ENCODE results near the gene ARF1. TPM values are rescaled to one million over a fixed set of nuclear protein-coding genes. Genes with fewer than 3 reads are reported as not detected.
A peak's percentile ranks its signal among the peaks of the same experiment; 100 is the strongest.

ARF1 gene
- polyA plus RNA-seq, 3 donors, result 276 to 380 (median 348) TPM

DNA sequence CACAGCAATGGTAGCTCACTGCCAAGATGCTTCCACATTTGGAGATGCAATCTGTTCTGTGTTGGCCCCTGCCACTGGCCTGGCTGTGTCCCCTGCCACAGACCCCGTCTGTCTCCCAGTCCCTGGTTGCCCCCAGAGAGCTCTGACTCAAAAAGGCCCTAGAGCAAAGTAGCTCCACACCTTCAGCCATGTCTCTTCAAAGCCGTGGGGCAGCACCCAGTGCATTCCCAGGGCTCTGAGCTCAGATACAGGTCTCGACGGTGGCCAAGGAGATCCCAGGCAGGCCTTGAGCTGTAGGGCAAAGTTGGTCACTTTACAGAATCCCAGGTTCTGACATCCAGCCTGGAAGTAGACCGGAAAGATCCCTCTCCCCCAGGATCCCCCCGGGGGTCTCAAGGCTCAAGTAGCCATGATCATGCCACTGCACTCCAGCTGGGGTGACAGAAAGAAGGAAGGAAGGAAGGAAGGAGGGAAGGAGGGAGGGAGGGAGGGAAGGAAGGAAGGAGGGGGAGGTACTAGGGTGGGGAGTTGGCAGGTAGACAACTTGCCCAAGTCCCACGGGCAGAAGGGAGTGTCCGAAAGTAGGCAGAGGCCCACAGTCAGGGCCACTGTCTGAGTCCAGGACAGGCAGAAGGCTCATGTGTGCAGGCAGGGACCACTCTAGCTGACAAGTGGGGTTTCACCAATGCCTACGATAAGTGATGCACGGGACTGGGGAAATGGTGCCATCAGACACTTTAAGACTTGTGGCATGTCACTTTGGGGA, 4.8 kb upstream of the ARF1 start:
- no peak for DNase-seq (ENCODE audit: extremely low read depth in 1 of 11, low read depth in 9 of 11, low spot score in 4 of 11)

DNA sequence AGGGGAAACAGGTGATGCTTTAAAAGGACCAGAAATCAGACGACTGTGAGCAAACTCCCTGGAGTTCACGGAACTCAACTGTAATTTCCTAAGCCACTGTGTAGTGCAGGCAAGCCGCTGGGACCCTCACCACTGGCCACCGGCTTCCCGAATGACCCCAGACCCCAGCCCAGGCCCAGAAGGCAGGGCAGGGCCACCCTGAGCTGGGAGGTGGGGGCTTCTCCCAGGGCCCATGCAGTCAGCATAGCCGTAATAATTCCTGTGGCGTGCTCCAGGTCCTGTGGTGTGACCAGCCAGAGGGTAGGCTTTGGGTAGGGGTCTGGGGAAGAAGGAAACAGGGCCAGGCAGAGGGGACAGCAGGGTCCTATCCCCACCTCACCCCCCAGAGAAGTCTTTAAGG, 3.5 kb upstream of the ARF1 start:
- no peak for DNase-seq (ENCODE audit: extremely low read depth in 1 of 11, low read depth in 9 of 11, low spot score in 4 of 11)

DNA sequence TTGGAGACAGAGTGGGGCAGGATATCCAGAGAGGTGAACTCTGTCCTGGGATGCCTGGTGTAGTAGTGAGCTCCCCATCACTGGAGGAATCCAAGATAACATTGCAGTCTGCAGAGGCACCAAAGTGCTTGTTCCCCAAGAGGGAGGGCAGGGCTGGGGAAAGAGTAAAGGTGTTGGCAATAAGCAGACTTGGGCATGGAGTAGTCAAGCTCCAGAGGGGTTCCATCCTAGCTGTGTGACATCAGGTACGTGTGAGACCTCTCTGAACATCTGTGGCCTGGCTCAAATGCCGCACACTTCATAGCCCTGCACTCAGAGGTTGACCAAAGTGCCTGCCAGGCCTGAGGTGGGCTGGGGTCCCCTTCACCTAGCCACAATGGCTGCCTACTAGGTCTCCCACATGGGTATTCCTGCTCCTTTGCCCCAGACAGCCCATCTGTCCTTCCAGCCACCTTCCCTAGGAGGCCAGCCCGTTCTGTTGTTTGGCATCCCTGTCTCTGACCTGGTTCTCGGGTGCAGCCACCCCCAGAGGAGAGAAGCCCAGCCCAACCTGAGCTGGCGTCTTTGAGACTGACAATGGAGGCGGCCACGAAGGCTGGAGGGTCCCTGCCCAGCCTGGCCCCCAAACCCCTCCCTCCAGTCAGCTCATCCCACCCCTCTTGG, 2.8 kb upstream of the ARF1 start:
- no peak for DNase-seq (ENCODE audit: extremely low read depth in 1 of 11, low read depth in 9 of 11, low spot score in 4 of 11)

DNA sequence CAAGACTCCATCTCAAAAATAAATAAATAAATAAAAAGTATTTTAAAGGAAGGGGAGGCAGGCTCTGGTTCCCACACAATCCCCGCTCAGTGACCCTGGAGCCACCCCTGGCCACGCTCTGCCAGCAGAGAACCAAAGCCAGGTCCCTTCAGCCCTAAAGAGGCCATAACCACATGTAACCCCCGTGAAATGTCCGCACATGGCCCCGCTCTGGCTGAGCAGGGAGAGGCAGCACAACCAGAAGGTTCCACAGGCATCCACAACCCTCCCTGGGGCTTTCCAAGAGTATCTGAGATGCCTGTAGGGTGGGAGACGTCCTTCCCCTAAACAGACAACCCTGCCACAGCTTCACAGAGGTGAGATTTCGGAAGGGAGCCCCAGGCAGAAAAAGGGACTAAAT, 1.4 kb upstream of the ARF1 start:
- no peak for DNase-seq (ENCODE audit: extremely low read depth in 1 of 11, low read depth in 9 of 11, low spot score in 4 of 11)

DNA sequence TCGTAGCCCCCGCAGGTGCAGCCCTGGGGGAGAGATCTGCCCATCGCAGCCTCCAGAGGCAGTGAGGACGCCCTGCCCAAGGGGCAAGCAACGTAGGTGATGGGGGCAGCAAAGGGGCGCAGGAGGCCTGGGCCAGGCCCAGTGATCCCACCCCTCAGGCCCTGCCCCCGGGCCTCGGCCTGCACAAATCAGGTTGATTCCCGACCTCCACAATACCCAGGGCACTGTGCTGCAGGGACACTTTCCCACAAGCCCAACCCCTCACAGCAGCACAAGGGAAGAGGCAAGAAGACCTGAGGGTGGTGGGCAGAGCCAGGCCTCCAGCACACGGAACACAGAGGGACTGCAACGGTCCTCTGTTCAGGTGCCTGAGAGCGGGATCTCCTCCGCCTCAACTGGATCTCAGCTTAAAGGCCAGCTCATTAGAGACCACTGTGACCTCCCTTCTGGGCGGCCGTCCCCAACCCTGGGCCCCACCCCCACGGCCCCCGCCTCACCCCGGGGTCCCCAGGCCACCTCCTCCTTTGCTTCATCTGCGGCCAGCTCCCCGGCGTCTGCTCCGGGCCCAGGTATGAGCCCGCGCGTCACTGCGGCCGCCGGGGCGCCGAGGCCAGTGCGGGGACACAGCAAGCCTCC, 812 bp upstream of the ARF1 start:
- DNase-seq (ENCODE audit: extremely low read depth in 1 of 11, low read depth in 9 of 11, low spot score in 4 of 11), result no peak

DNA sequence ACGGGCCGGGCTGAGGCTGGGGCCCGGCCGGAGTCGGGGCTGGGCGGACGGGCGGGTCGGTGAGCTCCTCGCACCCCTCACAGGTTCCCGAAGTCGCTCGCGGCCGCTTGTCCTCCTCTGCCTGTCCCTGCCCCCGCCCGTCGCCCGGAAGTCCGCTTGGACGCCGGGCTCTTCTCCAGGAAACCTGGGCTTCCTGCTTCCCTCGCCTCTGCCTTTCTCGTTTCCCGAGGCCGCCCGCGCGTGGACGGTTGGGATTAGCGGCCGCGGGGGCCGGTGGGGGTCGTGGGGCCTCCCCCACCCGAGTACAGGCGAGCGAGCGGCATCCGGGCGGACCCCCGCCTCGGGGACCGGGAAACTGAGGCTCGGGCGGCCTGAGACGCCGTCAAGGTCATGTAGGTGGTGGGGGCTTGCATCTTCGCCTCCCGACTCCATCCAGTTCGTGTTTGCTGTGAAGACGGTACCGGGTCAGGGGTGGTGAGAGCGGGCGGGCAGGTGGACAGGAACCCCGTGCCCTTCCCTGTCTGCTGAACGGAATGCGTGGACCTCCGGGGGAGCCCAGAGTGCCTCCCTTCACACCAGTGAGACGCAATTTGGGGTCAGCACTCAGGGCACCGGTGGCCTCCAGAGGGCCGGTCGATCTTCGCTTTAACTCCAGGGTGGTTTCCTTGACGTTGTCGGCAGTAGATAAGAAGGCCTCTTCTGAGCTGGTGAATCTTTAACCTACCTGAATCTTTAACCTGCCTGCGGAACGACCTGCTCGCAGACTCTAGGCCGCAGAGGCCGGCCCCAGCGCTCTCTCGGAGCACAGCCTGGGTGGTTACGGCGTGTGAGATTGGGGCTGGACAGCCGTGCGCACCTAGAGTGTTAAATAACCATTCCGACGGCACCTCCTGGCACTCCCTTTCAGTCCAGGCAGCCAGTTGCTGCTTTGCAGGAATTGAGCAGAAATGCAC, 686 bp downstream of the ARF1 start:
- DNase-seq (ENCODE audit: extremely low read depth in 1 of 11, low read depth in 9 of 11, low spot score in 4 of 11), result peak in 1 of 11 donors; percentile 28

DNA sequence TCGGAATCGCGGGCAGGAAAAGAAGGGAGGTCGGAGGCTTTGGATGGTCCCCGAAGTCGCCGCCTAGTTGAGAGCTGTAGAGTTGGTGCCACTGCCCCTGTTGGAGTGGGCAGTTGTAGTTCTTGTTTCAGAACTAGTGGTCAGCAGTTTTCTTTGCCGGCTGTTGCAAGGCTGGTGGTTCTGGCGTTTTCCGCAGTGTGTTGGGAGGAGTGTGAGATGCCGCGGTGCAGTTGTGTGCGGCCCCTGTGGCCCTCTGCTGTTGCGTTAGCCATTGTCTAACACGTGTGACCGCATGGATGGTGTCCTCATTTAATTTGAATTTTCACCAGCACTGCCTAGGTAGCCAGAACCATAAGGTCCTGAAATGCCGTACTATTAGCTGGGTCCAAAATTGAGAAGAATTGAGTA, 1.4 kb downstream of the ARF1 start:
- no peak for DNase-seq (ENCODE audit: extremely low read depth in 1 of 11, low read depth in 9 of 11, low spot score in 4 of 11)

DNA sequence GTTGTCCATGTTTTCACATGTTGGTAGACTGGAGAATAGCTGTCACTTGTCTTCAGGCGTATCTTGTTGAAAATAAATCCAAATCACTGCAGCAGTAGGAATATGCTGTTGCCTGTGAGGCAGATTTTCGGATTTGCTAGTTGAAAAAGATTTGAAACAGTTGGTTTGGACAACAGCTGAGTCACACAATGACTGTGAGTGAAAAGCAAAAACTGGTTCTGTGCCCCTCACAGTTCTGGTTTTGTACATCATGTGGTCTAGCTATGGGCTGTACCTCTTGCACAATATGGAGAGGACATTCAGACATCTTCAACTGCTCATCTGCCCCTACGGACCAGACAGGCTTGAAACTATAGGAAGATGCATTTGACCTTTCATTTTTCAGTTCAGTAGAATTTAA, 1.8 kb downstream of the ARF1 start:
- no peak for DNase-seq (ENCODE audit: extremely low read depth in 1 of 11, low read depth in 9 of 11, low spot score in 4 of 11)

DNA sequence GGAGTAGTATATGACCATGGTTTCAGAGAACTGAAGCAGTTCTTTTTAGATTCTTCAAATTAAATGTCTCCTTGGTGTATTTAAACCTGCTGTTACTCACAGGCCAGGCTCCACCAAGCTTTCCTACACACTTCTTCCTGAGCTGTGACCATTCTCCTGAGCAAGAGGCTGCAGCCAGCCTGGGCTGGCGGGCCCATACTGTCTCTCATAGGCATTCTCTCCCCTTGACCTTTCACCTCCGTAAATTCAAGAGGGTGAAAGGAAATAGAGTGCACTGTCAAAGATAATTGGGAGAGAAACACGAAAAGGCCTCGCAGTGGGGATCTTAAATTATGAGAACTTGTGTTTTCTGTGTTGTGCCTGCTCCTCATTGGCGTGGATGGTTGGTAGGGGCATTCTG, 2.3 kb downstream of the ARF1 start:
- DNase-seq (ENCODE audit: extremely low read depth in 1 of 11, low read depth in 9 of 11, low spot score in 4 of 11), result no peak

DNA sequence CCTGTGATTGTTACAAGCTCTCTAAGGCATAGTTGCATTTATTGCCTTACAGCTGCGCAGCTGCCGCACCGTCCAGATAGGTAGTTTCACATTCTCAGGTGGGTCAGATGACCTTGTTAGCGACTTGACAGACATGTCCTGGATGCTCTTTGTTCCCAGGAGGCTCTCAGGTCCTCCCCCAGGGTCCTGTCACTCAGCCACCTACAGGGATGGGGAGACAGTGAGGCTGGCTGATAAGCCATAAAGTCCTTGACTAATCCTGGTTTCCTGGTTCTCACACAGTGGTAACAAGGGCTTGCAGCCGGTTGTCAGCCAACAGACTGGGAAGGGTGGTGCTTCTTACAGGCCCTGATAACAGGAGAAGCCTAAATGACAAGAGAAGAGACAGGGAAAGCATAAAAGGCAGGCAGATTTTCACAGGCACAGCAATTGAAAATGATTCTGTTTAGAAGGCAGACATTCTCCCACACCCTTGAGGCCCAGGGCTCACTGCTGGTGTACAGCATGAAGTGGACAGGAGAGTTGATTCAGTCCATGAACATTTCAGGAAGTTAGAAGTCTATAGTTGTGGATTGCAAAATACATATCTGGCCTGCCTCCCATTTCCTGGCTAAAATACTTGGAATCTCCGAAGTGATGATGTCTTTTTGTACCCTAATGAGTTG, 2.9 kb downstream of the ARF1 start:
- DNase-seq (ENCODE audit: extremely low read depth in 1 of 11, low read depth in 9 of 11, low spot score in 4 of 11), result no peak

DNA sequence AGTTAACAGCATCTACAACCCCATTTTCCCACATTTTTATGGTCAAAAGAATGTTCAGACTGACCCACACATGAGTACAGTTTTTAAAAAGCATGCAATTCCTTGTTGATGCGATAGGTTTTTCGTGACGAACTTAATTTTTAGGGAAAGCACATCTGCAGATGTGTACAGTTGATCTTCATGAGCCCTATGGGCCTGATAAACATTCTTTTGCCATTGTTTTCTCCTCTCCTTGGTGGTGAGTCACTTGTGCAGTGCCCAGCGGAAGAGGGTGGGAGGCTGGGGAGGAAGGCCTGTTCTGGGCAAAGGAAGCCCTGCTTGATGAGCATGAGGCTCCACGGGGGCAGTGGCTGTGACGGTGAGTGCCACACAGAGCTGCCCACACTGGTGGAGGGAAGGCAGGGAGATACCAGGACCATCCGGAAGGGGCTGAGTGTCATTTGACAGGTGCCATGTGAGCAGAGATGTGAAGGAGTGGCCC, 5.3 kb downstream of the ARF1 start:
- DNase-seq (ENCODE audit: extremely low read depth in 1 of 11, low read depth in 9 of 11, low spot score in 4 of 11), result no peak

DNA sequence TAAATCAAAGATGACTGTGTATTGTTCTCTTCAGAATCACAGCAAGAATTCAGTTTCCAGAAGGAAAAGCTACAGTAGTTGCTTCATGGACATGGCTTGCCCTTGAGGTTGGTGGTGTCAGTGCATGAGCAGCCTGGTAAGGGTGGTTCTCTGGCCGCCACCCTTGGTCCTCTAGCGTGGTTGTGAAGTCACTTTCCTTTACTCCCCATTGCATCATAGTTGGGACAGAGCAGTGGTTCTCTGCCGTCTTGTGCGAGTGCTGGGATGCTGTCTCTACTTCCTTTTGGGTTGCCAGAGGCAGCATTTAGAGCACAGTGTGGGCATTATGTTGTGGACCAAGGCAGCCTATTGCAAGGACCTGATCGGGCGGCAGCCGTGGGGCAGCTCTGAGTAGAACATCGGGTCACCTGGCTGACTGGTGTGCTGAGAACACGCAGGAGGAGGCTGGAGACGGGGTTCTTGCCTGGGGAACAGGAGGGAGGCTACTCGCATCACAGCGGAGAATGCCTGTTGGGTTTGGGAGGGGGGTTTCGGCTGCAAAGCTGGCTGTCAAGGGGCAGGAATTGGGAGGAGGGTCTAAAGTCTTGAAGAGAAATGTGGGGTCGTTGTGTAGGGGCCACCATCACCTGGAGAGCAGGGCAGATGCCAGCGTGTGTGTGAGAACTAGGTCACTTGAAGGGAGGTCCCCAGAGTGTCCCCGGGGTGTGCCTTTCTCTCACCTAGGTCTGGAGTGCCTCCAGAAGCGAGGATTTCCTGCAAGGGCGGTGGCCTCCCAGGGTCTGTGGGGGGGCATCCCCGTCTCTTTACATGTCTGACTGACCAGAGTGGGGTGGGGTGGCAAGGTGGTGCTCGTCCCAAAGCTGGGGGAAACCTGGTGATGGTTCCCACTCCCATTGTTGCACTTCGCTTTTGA, 6.3 kb downstream of the ARF1 start:
- no peak for DNase-seq (ENCODE audit: extremely low read depth in 1 of 11, low read depth in 9 of 11, low spot score in 4 of 11)

DNA sequence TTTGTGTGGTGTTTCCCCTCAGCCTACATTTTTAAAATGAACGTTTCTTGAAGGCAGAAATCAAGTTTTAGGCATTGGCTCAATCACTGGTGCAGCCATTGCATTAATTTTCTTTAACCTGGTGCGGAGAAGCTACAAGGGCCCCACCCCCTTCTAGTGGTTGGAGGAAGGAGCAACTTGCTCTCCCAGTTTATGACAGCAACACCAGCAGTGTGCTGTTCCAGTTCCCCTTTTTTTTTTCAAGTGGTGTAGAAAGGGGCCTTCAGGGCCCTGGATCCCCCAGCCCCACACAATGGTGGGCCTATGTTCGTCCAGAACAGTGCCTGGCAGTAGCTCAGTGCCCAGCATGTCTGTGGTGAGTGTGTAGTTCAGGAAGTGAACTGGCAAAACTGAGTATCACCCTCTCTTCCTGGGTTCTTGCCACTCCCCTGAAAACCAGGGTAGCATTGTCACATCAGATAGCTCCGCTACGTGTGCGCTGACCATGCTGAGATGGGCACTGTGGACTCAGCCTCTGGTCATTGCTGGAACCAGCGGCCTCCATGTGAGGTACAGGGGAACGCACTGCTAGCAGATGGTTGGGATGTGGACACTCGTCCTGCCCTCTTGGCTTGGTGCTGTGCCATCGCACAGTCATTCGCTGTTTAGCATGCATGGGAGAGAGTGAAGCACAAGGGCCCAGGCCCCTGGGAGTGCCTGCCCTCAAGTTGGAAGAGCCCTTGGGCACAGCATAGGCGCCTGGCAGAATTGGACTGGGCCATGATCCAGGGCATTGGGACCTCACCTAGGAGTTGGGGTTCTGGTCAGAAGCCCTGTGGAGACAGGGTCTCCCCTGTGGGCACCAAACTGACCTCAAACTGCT, 7.2 kb downstream of the ARF1 start:
- no peak for DNase-seq (ENCODE audit: extremely low read depth in 1 of 11, low read depth in 9 of 11, low spot score in 4 of 11)

DNA sequence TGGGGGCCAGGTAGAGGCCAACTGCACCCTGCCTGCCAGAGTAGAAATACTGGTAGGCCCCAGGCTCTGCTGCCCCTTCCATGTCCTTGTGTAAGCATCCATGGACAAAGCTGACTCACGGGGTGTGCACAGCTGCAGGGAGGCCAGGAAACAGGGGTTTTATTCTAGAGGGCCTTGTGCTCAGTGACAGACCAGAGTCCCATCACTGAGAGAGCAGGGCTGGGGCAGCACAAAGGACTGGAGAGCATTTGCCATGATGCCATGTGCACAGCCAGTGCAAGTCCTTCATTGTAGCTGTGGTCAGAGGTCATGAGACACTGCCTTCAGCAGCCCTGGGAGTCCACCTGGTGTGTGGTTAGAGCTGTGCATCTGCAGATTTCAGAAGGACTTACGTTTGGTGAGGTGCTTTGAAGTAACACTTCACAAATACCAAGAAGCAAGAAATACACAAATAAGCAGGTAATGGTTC, 8.1 kb downstream of the ARF1 start:
- no peak for DNase-seq (ENCODE audit: extremely low read depth in 1 of 11, low read depth in 9 of 11, low spot score in 4 of 11)

DNA sequence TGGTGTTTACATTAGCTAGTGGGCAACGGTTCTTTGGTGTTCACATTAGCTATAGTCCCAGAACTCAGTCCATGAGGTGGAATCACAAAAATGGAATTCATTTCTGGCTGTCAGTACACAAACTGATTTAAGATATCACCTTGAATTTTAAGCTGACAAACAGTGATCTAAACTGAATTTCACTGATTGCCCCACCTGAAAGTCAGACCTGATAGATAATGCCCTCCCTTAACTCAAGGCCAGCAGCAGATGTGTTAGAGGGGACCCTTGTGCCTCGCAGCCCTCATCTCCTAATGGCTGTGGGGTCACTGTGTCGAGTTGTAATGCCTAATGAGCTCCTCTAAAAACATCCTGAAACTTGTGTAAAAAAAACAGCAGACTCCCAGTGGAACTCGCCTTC, 8.6 kb downstream of the ARF1 start:
- no peak for DNase-seq (ENCODE audit: extremely low read depth in 1 of 11, low read depth in 9 of 11, low spot score in 4 of 11)

DNA sequence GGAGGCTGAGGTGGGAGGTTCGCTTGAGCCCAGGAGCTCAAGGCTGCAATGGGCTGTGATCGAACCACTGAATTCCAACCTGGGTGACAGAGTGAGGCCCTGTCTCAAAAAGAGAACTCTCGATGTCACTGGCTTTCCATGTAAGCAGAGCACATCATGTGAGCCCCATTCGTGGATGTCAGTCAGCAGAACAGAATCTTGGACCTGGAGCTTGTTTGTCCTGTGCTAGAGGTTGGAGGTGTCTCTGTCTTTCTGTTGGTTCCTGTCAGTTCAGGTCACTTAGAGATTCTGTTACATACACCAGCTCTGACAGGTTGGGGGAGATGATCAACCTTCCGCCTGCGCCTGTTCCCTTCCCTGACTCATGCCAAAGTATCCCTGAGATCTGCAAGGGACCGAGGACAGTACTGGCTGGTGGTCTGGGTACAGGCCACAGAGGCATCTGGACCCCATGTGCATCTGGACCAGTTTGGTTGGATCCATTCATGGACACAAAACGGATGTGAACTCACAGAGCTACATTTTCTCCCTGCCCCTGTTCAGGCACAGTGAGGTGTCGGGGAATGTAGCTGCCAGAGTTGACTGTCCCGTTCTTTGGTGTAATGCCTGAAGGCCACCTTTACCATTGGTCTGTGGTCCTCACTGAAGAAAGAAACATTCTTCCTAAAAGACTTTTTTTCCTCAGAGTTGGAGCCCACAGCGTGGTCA, 10.0 kb downstream of the ARF1 start:
- DNase-seq (ENCODE audit: extremely low read depth in 1 of 11, low read depth in 9 of 11, low spot score in 4 of 11), result no peak

Data from renal cortex interstitium (tissue), 11 donors.